IgD-negative memory B cell (primary cell): ENCODE data around the gene TMEM17. TPM values are rescaled to one million over a fixed set of nuclear protein-coding genes. Genes with fewer than 3 reads are reported as not detected.

Experiments used
- H3K27ac Mint-ChIP-seq, 3 donors: one replicate each; pipeline ENCODE4 v1.8.0; 2020 to 2022; ENCODE audit warnings: mild to moderate bottlenecking in 3 of 3, mixed read lengths in 3 of 3, moderate library complexity in 1 of 3
- H3K27me3 Mint-ChIP-seq: one replicate; pipeline ENCODE4 v1.8.0; 2021; ENCODE audit warnings: mixed read lengths
- H3K36me3 Mint-ChIP-seq: one replicate; pipeline ENCODE4 v1.8.0; 2020; ENCODE audit warnings: mild to moderate bottlenecking, mixed read lengths
- H3K4me1 Mint-ChIP-seq, 3 donors: one replicate each; pipeline ENCODE4 v1.8.0; 2020 to 2022; ENCODE audit warnings: mixed read lengths in 3 of 3, mild to moderate bottlenecking in 1 of 3
- H3K4me3 Mint-ChIP-seq, 4 donors: one replicate each; pipeline ENCODE4 v1.8.0; 2020 to 2022; ENCODE audit warnings: mild to moderate bottlenecking in 4 of 4, mixed read lengths in 4 of 4, moderate library complexity in 3 of 4
- H3K9me3 Mint-ChIP-seq, 3 donors: one replicate each; pipeline ENCODE4 v1.8.0; 2020 to 2021; ENCODE audit warnings: mixed read lengths in 3 of 3, mild to moderate bottlenecking in 1 of 3
- polyA plus RNA-seq: library from polyadenylated mRNA; unstranded; fragments of 300-500 nt; fragmentation: Illumina TruSeq; gene quantifications from one replicate; pipeline ENCODE4 v1.2.3, GENCODE V29; 2021

TMEM17 gene
- polyA plus RNA-seq, 1 donor from 2014 or later = not detected

DNA sequence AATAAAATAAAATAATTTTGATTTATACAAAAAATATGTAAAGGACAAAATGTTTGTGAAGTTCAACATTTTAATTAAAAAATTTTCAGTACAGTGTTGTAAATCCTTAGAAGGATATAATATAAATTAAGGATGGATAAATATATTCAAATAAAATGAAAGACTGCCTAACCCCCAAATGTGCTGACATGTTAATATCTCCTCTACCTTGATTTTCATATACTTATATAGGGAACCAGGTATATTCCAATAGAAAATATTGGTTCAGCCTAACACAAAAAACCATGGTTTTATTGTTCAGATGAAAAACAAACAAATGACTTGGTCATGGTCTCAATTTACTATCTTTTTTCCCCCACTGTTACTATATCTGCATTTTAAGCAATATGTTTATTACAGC lies 7.3 kb downstream of the TMEM17 start:
- Mint-ChIP-seq H3K4me1 (peaks cover 0 to 1% (median 0%) of the 10 kb centered on the region in 3 donors), H3K27ac (no peak overlapping the region), H3K36me3 (peaks cover 2% of the 10 kb centered on the region), H3K9me3 (no peaks in the 10 kb centered on the region), H3K4me3 (no peak overlapping the region), H3K27me3 (no peaks in the 10 kb centered on the region)

DNA sequence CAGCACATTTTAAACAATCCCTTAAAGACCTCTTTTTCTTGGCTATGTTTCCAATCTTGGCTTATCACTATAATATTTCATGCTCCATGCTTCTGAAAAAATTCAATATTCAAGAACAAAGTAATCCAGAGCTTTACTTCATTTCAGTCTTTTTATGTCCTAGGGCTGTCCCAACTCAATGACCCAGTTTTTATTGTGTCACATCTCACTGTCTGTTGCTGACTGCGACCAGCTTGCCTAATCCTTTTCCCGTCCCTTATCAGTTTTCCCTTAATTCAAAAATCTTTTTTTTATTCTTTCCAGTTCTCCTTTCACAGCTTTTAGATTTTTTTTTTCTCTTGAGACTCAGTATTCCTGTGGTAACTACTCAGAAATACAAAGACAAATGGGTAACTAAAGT lies 10.2 kb downstream of the TMEM17 start:
- no peaks in the 10 kb centered on the region for H3K27me3 Mint-ChIP-seq
- H3K4me1 Mint-ChIP-seq = no peaks in the 10 kb centered on the region
- H3K27ac Mint-ChIP-seq = no peak overlapping the region
- H3K9me3 Mint-ChIP-seq = no peaks in the 10 kb centered on the region
- no peak overlapping the region for H3K4me3 Mint-ChIP-seq
- peaks cover 2% of the 10 kb centered on the region for H3K36me3 Mint-ChIP-seq

DNA sequence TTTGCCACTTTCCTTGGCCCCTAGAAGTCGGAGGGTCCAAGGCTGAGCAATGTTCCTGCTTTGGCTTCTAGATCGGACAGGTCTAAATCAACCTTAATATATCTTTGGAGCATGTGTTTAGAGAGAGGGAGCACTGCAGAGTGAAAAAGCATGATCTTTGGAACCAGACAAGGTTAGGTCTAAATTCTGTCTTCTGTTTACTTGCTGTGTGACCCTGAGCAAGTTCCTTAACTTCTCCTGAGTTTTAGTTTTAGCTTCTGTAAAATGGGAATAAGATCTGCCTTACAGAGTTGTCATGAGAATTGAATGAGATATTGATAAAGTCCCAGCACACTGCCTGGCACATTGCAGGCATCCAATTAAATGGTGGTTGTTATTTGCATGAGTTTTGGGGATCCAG lies 13.9 kb downstream of the TMEM17 start:
- no peak overlapping the region for H3K27ac Mint-ChIP-seq
- H3K4me1 Mint-ChIP-seq = no peaks in the 10 kb centered on the region
- H3K4me3 Mint-ChIP-seq = no peak overlapping the region
- H3K27me3 Mint-ChIP-seq = no peaks in the 10 kb centered on the region
- no peaks in the 10 kb centered on the region for H3K36me3 Mint-ChIP-seq
- H3K9me3 Mint-ChIP-seq = no peaks in the 10 kb centered on the region

DNA sequence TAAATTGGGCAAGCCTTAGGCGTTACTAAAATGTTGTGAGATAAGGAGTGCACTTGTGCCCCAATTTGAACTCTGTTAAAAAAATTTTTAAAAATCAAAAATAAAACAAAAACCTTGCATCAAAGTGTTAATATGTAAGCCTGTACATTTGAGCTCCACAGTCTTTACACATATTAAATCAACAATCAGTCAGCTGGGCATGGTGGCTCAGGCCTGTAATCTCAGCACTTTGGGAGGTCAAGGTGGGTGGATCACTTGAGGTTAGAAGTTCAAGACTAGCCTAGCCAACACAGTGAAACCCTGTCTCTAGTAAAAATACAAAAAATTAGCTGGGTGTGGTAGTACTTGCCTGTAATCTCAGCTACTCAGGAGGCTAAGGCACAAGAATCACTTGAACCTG lies 16.3 kb downstream of the TMEM17 start:
- H3K36me3 Mint-ChIP-seq = no peaks in the 10 kb centered on the region
- H3K4me3 Mint-ChIP-seq = no peak overlapping the region
- H3K27me3 Mint-ChIP-seq = peaks cover under 1% of the 10 kb centered on the region
- no peak overlapping the region for H3K27ac Mint-ChIP-seq
- no peaks in the 10 kb centered on the region for H3K4me1 Mint-ChIP-seq
- H3K9me3 Mint-ChIP-seq = no peaks in the 10 kb centered on the region

DNA sequence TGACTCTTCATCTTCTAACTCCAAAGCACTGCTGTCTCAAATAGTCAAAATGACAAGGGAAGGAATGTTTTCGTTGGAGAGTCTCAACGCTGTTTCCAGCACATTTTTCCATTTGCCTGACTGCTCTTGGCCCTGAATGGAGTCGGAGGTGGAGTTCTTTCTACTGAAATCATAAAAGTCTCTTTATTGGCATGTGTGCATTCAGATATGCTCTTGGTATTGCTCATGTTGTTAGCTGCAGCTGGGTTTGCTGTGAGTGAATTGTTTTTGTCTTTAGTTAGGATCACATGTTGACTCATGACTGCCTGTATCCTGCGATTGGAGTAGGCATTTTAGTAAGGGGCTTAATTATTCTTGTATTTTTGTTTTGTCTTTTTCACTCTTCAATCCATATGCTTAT lies 16.8 kb downstream of the TMEM17 start:
- no peaks in the 10 kb centered on the region for H3K36me3 Mint-ChIP-seq
- no peaks in the 10 kb centered on the region for H3K4me1 Mint-ChIP-seq
- no peak overlapping the region for H3K4me3 Mint-ChIP-seq
- H3K9me3 Mint-ChIP-seq = no peaks in the 10 kb centered on the region
- H3K27me3 Mint-ChIP-seq = peaks cover 3% of the 10 kb centered on the region
- H3K27ac Mint-ChIP-seq = no peak overlapping the region

DNA sequence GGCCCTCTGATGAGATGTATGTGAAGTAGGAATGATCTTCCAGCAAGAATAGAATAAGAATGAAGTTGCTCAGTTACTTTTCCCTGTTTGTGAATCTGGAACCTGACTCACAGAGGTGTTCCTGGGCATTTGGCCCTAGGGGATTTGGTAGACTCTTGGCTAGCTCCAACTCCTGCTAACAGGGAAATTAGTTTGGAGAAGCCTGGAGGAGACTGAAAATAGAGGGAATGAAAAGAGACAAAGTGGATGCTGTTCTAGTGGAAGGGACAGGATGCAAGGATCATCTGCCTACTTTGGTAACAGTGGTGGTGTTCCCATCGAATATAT lies 19.6 kb downstream of the TMEM17 start:
- Mint-ChIP-seq H3K27me3 (peaks cover 3% of the 10 kb centered on the region), H3K27ac (no peak overlapping the region), H3K4me3 (no peak overlapping the region), H3K36me3 (no peaks in the 10 kb centered on the region), H3K4me1 (no peaks in the 10 kb centered on the region), H3K9me3 (no peaks in the 10 kb centered on the region)

DNA sequence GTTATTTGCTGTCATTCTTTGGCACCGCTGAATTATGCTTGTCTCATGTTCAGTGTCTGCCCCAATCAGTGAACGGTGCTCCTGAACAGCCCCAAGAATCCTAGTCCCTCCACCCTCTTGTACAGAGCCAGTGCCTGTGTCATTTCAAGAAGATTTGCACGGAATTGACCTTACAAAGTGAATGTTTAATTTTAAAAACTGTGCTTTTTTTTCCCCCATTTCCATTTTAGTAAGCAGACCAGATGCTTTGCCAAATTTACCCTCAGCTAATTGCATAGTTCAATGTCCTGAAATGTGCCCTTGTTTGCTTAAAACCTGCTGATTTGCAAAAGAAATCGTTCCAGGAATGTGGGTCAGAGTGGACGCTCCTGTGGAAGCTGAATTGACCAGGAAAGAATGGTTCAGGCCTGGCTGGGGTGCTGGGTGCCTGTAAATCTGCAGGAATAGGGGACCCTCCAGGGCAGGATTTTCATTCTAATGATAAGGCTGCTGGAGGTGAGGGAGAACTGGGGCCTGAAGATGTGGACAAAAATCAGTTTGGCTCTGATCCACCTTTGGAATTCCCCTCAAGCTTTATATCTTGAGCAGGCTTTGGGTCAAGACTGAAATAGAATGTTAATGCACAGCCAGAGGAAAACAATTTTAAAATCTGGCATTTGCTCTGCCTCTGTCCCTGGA lies 20.1 kb downstream of the TMEM17 start:
- Mint-ChIP-seq H3K4me1 (no peaks in the 10 kb centered on the region), H3K4me3 (no peak overlapping the region), H3K36me3 (no peaks in the 10 kb centered on the region), H3K27ac (no peak overlapping the region), H3K9me3 (no peaks in the 10 kb centered on the region), H3K27me3 (peaks cover 3% of the 10 kb centered on the region)

DNA sequence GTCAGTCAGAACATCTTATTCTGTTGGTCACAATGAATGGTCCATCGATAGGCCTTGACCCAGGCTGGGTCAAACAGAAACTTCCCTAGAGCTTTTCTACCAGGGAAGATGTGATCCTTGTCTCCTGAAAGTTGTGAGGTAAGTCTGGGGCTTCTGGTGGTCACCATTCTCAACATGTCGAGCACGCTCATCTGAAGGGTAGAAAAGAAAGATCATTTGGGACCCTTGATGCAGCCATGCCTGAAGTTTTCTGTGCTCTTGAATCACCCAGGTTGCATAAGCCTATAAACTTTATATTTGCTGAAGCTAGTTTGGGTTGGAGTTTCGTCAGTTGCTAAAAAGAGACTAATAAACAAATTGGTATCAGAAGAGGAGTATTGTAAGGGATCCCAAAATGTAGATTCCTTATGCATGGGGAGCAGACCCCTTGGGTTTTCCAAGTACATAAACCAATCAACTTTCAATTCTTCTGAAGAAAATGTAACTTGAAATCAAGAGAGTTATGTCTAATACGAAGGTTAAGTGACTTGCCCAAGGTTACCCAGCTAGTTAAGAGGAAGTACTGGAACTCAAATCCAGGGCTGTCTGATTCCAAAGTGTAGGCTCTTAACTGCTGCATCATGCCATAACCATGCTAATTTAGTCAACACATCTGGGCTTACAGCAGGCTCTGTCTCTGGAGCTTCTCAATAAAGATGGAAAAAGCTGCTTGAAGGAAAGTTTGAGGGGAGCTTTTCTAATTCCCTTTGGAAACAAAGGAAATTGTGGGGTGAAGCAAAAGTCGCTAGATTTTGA lies 23.2 kb downstream of the TMEM17 start:
- Mint-ChIP-seq H3K27ac (no peak overlapping the region), H3K27me3 (peaks cover 3% of the 10 kb centered on the region)

DNA sequence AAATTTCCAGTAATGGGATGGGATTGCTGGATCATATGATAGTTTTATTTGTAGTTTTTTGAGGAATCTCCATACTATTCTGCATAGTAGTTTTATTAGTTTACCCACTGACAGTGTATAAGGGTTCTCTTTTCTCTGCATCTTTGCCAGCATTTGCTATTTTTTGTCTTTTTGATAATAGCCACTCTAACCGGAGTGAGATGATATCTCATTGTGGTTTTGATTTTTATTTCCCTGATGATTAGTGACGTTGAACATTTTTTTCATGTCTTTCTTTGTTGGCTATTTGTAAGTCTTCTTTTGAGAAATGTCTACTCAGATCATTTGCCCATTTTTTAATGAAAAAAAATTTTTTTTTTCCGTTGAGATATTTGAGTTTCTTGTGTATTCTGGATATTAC lies 26.1 kb downstream of the TMEM17 start:
- H3K4me1 Mint-ChIP-seq = peaks cover 0 to 5% (median 4%) of the 10 kb centered on the region in 3 donors
- no peaks in the 10 kb centered on the region for H3K9me3 Mint-ChIP-seq
- peaks cover 11% of the 10 kb centered on the region for H3K27me3 Mint-ChIP-seq
- no peak overlapping the region for H3K27ac Mint-ChIP-seq
- H3K4me3 Mint-ChIP-seq = no peak overlapping the region
- no peaks in the 10 kb centered on the region for H3K36me3 Mint-ChIP-seq

More for the DNA sequence above, 23.2 kb downstream of the TMEM17 start:
- no peaks in the 10 kb centered on the region for H3K9me3 Mint-ChIP-seq
- H3K36me3 Mint-ChIP-seq = no peaks in the 10 kb centered on the region
- no peak overlapping the region for H3K4me3 Mint-ChIP-seq
- peaks cover 0 to 4% (median 2%) of the 10 kb centered on the region in 3 donors for H3K4me1 Mint-ChIP-seq

DNA sequence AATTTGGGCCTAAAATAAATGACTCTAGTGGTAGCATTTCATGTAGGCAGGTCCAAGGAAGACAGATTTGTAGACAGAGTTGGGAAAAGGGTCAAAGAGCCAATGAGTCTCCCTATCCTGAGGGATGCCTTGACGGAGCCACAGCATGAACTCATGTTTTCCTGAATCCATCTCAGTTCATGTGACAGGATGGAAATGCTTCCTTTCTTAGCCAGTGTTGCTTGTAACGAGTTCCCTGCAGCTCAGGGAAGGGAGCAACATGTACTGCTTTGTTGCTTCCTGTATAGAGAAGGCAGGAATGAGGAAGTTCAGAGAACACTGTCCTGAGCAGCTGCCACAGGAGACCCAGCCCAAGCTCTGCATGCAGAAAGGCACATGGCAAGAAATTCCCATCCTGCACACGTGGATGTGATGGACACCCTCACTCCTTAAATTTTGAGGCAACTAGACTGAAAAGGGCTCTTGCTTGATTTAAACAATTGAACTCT lies 27.9 kb downstream of the TMEM17 start:
- Mint-ChIP-seq H3K36me3 (no peaks in the 10 kb centered on the region), H3K9me3 (no peaks in the 10 kb centered on the region), H3K27ac (no peak overlapping the region), H3K4me1 (peaks cover 0 to 7% (median 4%) of the 10 kb centered on the region in 3 donors), H3K27me3 (peaks cover 11% of the 10 kb centered on the region), H3K4me3 (no peak overlapping the region)

DNA sequence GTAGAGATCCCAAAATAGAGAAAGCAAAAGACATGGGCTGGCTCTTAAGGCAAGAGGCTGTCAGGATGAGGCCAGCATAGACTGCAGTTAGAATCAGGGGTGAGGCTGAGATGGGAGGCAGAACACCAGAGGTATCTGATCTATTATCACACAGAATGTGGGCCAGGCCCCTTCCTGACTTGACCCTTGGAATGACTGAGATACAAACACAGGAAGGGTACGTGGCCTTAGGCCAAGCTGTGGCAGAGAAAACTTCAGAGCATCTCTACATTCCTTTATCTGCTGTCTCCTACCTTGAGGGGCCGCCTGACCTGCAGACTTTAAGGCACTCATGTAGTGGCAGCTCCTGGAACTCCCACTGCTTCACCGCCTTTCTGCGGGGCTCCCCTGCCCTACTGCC lies 28.4 kb downstream of the TMEM17 start:
- peaks cover 0 to 7% (median 4%) of the 10 kb centered on the region in 3 donors for H3K4me1 Mint-ChIP-seq
- no peak overlapping the region for H3K27ac Mint-ChIP-seq
- H3K4me3 Mint-ChIP-seq = no peak overlapping the region
- no peaks in the 10 kb centered on the region for H3K36me3 Mint-ChIP-seq
- peaks cover 12% of the 10 kb centered on the region for H3K27me3 Mint-ChIP-seq
- H3K9me3 Mint-ChIP-seq = no peaks in the 10 kb centered on the region

DNA sequence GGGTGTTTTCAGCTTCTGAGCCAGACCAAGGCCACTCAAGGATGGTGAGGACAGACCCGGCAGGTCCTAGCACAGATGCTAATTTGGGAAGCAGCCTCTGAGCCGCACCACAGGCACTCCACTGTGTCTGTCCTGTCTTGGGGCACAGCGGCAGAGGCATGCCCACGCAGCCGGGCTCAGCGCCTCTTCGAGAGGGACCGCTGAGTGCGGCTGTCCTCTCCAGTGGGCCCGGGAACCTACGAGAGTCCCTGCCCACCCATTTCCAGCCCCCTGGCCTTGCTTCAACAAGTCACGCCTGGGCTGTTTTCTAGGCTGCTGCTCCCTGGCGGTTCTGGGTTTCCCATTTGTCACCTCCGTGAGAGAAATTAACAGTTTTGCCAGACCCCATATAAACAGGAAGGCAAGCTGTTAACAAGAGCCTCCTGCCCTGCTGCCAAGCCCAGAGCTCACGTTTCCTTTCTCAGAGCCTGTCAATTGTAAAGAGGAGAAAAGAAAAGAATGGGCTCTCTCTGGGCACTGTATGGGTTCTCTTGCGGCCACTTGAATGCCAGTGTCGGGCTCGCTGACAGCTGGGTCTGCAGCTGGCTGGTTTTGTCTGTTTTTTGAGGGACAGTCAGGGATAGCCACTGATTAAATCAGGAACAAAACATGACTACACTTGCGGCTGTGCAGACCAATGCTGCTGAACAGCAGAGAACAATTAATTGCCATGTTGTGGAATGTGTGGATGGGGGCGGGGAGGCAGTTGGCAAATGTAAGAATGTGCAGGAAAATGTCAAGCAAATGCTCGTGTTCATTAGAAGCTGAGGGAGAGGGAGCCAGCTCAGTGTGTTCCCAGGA lies 30.6 kb downstream of the TMEM17 start:
- Mint-ChIP-seq H3K36me3 (no peaks in the 10 kb centered on the region), H3K27me3 (peaks cover 12% of the 10 kb centered on the region), H3K27ac (no peak overlapping the region), H3K4me3 (peak overlapping the region in 2 of 4 donors; percentile 33 to 43), H3K4me1 (peaks cover 0 to 7% (median 4%) of the 10 kb centered on the region in 3 donors), H3K9me3 (no peaks in the 10 kb centered on the region)

DNA sequence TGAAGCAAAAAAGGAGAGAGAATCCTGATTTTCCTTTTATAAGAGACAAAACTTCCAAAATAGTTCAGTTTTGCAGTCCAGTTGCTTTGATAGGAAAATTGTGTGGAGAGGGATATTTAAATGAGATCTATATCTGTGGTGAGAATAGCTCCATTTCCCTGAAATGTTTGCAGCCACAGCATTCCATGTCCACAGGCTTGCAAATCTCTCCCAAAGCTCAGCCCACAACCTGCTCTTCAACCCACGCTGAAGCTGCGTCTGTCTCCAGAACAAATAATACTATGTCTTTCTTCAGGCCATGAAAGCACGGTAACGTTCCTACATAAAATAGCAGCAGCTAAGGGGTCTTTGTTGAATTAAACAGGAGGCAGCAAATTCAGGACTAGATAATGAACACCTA lies 31.8 kb downstream of the TMEM17 start:
- H3K27me3 Mint-ChIP-seq = peaks cover 12% of the 10 kb centered on the region
- H3K36me3 Mint-ChIP-seq = no peaks in the 10 kb centered on the region
- no peak overlapping the region for H3K27ac Mint-ChIP-seq
- H3K9me3 Mint-ChIP-seq = no peaks in the 10 kb centered on the region
- peaks cover 0 to 7% (median 4%) of the 10 kb centered on the region in 3 donors for H3K4me1 Mint-ChIP-seq
- no peak overlapping the region for H3K4me3 Mint-ChIP-seq

DNA sequence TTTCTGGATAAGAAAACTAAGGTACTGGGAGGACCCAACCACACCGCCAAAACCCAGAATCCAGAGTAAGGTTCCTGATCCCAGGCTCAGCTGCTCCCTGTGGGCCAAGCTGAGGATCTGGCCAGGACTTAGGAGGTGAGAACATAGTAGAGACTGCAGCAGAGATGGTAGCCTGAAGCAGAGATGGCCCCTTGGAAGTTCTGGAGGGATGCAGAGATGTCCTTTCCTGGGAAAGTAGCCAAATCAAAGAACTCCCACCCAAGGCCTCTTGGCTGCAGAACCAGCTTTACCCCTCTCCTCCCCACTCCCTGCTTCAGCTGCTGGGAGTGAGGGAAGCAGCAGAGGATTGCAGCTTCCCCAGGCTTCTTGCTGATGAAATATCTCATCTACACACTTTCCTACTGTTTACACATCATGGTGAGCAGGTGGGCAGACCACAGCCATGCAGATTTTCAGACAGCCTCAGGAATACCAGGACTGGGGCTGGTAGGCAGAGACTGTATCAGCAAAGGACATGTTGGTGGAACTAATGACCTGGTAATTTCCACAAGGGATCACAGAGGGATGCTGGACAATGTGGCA lies 32.7 kb downstream of the TMEM17 start:
- Mint-ChIP-seq H3K27me3 (peaks cover 12% of the 10 kb centered on the region), H3K9me3 (no peaks in the 10 kb centered on the region), H3K36me3 (no peaks in the 10 kb centered on the region), H3K27ac (peak overlapping the region in 1 of 3 donors; percentile 3), H3K4me1 (peaks cover 0 to 7% (median 4%) of the 10 kb centered on the region in 3 donors), H3K4me3 (no peak overlapping the region)

DNA sequence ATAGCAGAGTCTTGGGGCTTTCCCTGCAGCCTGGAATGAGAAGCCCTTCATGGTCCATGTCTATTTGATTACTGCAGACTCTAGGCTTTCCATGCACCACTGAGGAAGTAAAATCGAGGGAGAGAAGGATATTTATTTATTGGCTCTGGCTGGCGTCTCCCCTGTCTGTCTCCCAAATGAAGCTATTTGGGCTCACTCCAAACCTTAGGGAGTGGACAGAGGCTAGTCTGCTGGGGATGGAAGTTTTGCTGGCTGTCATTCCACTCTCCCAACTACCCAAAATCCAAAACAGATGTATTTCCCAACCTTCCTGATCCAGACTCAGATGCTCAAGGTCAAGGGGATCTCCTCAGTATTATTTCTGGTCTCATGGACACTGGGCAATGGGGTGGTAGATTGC lies 33.7 kb downstream of the TMEM17 start:
- no peaks in the 10 kb centered on the region for H3K9me3 Mint-ChIP-seq
- no peak overlapping the region for H3K4me3 Mint-ChIP-seq
- peaks cover 0 to 5% (median 0%) of the 10 kb centered on the region in 3 donors for H3K4me1 Mint-ChIP-seq
- H3K27ac Mint-ChIP-seq = no peak overlapping the region
- H3K36me3 Mint-ChIP-seq = no peaks in the 10 kb centered on the region
- peaks cover 12% of the 10 kb centered on the region for H3K27me3 Mint-ChIP-seq
